H1 (cell line): ENCODE measurements around the gene MACROD2. TPM values are rescaled to one million over a fixed set of nuclear protein-coding genes. Genes with fewer than 3 reads are reported as not detected.

Experiments
- CTCF ChIA-PET: fragments of 300-600 bp; sonication (Branson Sonifier 250); formaldehyde crosslinking; loops from one replicate; lab custom pipeline; 2021; ENCODE audit not compliant: partially characterized antibody; lab: Charles Lee
- POLR2A ChIA-PET: fragments of 300-600 bp; sonication (Branson Sonifier 250); formaldehyde crosslinking; loops from one replicate; lab custom pipeline; 2021; ENCODE audit warnings: inconsistent platforms; ENCODE audit not compliant: partially characterized antibody; lab: Charles Lee
- DNase-seq, 2 experiments: peaks; one replicate each; pipeline versions ENCODE4 v3.0.0 to v3.0.0-alpha.2; 2010 to 2022; ENCODE audit warnings: low spot score in 2 of 2, low read depth in 1 of 2, mixed read lengths in 1 of 2
- FAIRE-seq: peaks from 2 replicates; lab custom pipeline; 2011; peaks lifted over from hg19 to GRCh38; lab: Jason Lieb, UNC
- H2AFZ ChIP-seq: 2 replicates; pipeline ENCODE4 v1.8.1; 2012; ENCODE audit warnings: low read length, inconsistent platforms
- H2AK5ac ChIP-seq: 2 replicates; pipeline ENCODE4 v1.6.1; 2013; ENCODE audit warnings: low read depth, low read length
- H2BK120ac ChIP-seq: replicated peaks from 2 replicates; pipeline ENCODE3; 2013; ENCODE audit warnings: low read depth, low read length, inconsistent platforms
- H2BK12ac ChIP-seq: 2 replicates; pipeline ENCODE4 v1.6.1; 2013; ENCODE audit warnings: low read depth, low read length
- H2BK15ac ChIP-seq: 2 replicates; pipeline ENCODE4 v1.6.1; 2013; ENCODE audit warnings: low read length
- H2BK20ac ChIP-seq: 2 replicates; pipeline ENCODE4 v1.6.1; 2013; ENCODE audit warnings: low read length
- H2BK5ac ChIP-seq: 2 replicates; pipeline ENCODE4 v1.6.1; 2013; ENCODE audit warnings: low read depth, low read length
- H3K14ac ChIP-seq: 2 replicates; pipeline ENCODE4 v1.6.1; 2013; ENCODE audit warnings: inconsistent platforms; ENCODE audit not compliant: insufficient read length
- H3K18ac ChIP-seq: 2 replicates; pipeline ENCODE4 v1.6.1; 2013; ENCODE audit warnings: low read length; ENCODE audit errors: extremely low read depth
- H3K23ac ChIP-seq: 2 replicates; pipeline ENCODE4 v1.6.1; 2013; ENCODE audit warnings: inconsistent platforms; ENCODE audit not compliant: insufficient read length
- H3K23me2 ChIP-seq: 2 replicates; pipeline ENCODE4 v1.6.1; 2013; ENCODE audit warnings: low read depth, low read length
- H3K27ac ChIP-seq: 2 replicates; pipeline ENCODE4 v1.6.1; 2011; ENCODE audit warnings: low read depth, low read length, inconsistent platforms
- H3K27me3 ChIP-seq, 4 experiments: replicated peaks in 1 of 4; 1 replicate in 1 of 4; 2 replicates in 3 of 4; pipeline versions ENCODE4 v1.6.1 to v1.8.1; 2011 to 2013; ENCODE audit warnings: low read length in 3 of 4, mild to moderate bottlenecking in 3 of 4, inconsistent platforms in 2 of 4, mixed read lengths in 2 of 4, moderate library complexity in 1 of 4; ENCODE audit not compliant: control insufficient read depth in 3 of 4, insufficient read depth in 3 of 4; ENCODE audit errors: extremely low read depth in 1 of 4
- H3K36me3 ChIP-seq, 4 experiments: 2 replicates each; pipeline versions ENCODE4 v1.6.1 to v1.8.1; 2011 to 2013; ENCODE audit warnings: mild to moderate bottlenecking in 4 of 4, low read length in 3 of 4, moderate library complexity in 2 of 4, control low read depth in 1 of 4, inconsistent platforms in 1 of 4; ENCODE audit not compliant: insufficient read depth in 4 of 4, control insufficient read depth in 2 of 4
- H3K4ac ChIP-seq: replicated peaks from 2 replicates; pipeline ENCODE3; 2013; ENCODE audit warnings: low read length, low read depth, mixed read lengths, inconsistent platforms; ENCODE audit not compliant: insufficient read length
- H3K4me1 ChIP-seq, 4 experiments: replicated peaks in 1 of 4; 1 replicate in 1 of 4; 2 replicates in 3 of 4; pipeline versions ENCODE4 v1.6.1 to v1.8.1; 2011 to 2013; ENCODE audit warnings: low read length in 3 of 4, inconsistent platforms in 2 of 4, mixed read lengths in 1 of 4; ENCODE audit not compliant: insufficient read depth in 4 of 4, control insufficient read depth in 3 of 4
- H3K4me2 ChIP-seq, 2 experiments: 2 replicates each; pipeline versions ENCODE4 v1.6.1 to v1.8.1; 2011 to 2013; ENCODE audit warnings: low read depth in 2 of 2, low read length in 2 of 2, control low read depth in 1 of 2, inconsistent platforms in 1 of 2, mild to moderate bottlenecking in 1 of 2; ENCODE audit not compliant: insufficient read depth in 1 of 2
- H3K4me3 ChIP-seq, 4 experiments: fragments of 200-600, 300-600 bp in 1 of 4; sonication (generic), shearing (Covaris generic), sonication (Bioruptor Twin) in 1 of 4; 2 replicates each; pipeline versions ENCODE4 v1.5.1 to v1.8.1; 2011 to 2016; ENCODE audit warnings: low read length in 4 of 4, low read depth in 3 of 4, control low read depth in 2 of 4, inconsistent platforms in 2 of 4, mild to moderate bottlenecking in 2 of 4, mixed read lengths in 1 of 4, moderate library complexity in 1 of 4; ENCODE audit not compliant: insufficient read depth in 2 of 4; ENCODE audit errors: extremely low read depth in 1 of 4
- H3K56ac ChIP-seq: replicated peaks from 2 replicates; pipeline ENCODE3; 2013; ENCODE audit warnings: low read depth, mild to moderate bottlenecking, mixed read lengths, low read length, inconsistent platforms; ENCODE audit not compliant: insufficient read length
- H3K79me1 ChIP-seq: 2 replicates; pipeline ENCODE4 v1.6.1; 2013; ENCODE audit warnings: low read depth, low read length, control low read depth
- H3K79me2 ChIP-seq, 2 experiments: 2 replicates each; pipeline versions ENCODE4 v1.6.1 to v1.8.1; 2012 to 2013; ENCODE audit warnings: low read length in 2 of 2, mild to moderate bottlenecking in 2 of 2, inconsistent platforms in 1 of 2; ENCODE audit not compliant: insufficient read depth in 2 of 2, control insufficient read depth in 1 of 2
- H3K9ac ChIP-seq, 4 experiments: replicated peaks in 1 of 4; 1 replicate in 1 of 4; 2 replicates in 3 of 4; pipeline versions ENCODE4 v1.6.1 to v1.8.1; 2011 to 2013; ENCODE audit warnings: low read depth in 3 of 4, low read length in 3 of 4, control low read depth in 2 of 4, mild to moderate bottlenecking in 2 of 4, moderate library complexity in 2 of 4, inconsistent platforms in 1 of 4; ENCODE audit errors: extremely low read depth in 1 of 4
- H3K9me3 ChIP-seq, 2 experiments: 2 replicates each; pipeline versions ENCODE4 v1.6.1 to v1.8.1; 2012 to 2013; ENCODE audit warnings: mild to moderate bottlenecking in 2 of 2, moderate library complexity in 2 of 2, control low read depth in 1 of 2, inconsistent platforms in 1 of 2, low read depth in 1 of 2, low read length in 1 of 2, mixed read lengths in 1 of 2; ENCODE audit not compliant: insufficient read depth in 2 of 2
- H4K20me1 ChIP-seq, 2 experiments: replicated peaks in 1 of 2; 2 replicates each; pipeline versions ENCODE3 to v1.8.1; 2011 to 2013; ENCODE audit warnings: inconsistent platforms in 2 of 2, low read length in 2 of 2, mild to moderate bottlenecking in 1 of 2; ENCODE audit not compliant: insufficient read depth in 2 of 2, control insufficient read depth in 1 of 2
- H4K5ac ChIP-seq: 2 replicates; pipeline ENCODE4 v1.6.1; 2013; ENCODE audit warnings: low read length, low read depth, mixed read lengths, inconsistent platforms; ENCODE audit not compliant: insufficient read length
- H4K8ac ChIP-seq: 2 replicates; pipeline ENCODE4 v1.8.0; 2013; ENCODE audit warnings: mild to moderate bottlenecking, moderate library complexity, low read length, inconsistent platforms; ENCODE audit not compliant: insufficient read depth; ENCODE audit errors: extremely low read depth
- H4K91ac ChIP-seq: replicated peaks from 2 replicates; pipeline ENCODE3; 2013; ENCODE audit warnings: low read length, mixed read lengths, inconsistent platforms; ENCODE audit not compliant: insufficient read length
- BACH1 ChIP-seq: IDR thresholded peaks from 2 replicates; pipeline ENCODE4 v1.6.1; 2012; ENCODE audit warnings: low read length, improper control_type of control experiment
- YY1 ChIP-seq: IDR thresholded peaks from 2 replicates; pipeline ENCODE4 v1.6.1; 2011; ENCODE audit warnings: low read depth, mild to moderate bottlenecking, low read length
- polyA plus RNA-seq, 7 experiments: library from polyadenylated mRNA; depleted of rRNA in 3 of 7; stranded (reverse) in 5 of 7; unstranded in 2 of 7; fragments of >200 nt in 5 of 7; fragments of 200-250 nt in 2 of 7; gene quantifications; 1 replicate in 5 of 7; 2 replicates in 1 of 7; 4 replicates in 1 of 7; pipeline versions ENCODE4 v1.2.1 to v1.2.3, GENCODE V29; 2011 to 2013; ENCODE audit warnings: missing spikeins in 2 of 7, mixed read lengths in 2 of 7
- total RNA-seq: library from RNA; stranded (reverse); fragmentation: NEBNext Ultra II Directional; extraction: Animal tissue kit (Norgen Biotek cat#: 25700); gene quantifications from 2 replicates; pipeline ENCODE4 v1.2.1, GENCODE V29; 2021

Gene MACROD2
- total and polyA plus RNA-seq, 2 of the 8 experiments (the other 6 are each of a cell fraction or from before 2014, with no cell fraction given) = 0.70 to 3.9 TPM

DNA sequence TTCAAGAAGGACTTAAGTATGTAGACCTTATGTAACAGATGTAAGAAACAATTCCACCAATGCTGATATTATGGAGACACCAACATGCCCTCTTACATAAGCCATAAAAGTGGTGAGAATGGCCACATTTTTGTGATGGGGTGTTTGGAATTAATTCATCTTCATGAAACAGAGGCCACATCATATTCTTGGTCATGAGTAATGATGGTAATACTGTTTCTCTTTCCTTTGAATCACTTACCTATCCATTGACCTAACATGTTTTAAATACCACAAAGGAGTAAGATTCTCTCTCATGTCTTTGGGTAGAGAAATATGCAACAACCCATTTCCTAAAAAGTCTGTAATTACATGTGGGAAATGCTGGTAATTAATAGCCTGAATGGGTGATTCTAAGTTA lies 887.5 kb downstream of the MACROD2 start:
- H2BK5ac ChIP-seq = no peak overlapping the region
- ChIA-PET CTCF (no interaction called here), POLR2A (no interaction called here)
- no peaks in the 10 kb centered on the region for H3K23me2 ChIP-seq
- H2BK15ac ChIP-seq = no peak overlapping the region
- no peak for FAIRE-seq
- H3K18ac ChIP-seq = no peak overlapping the region
- H2AK5ac ChIP-seq = no peak overlapping the region
- TF ChIP-seq YY1 (no peak), BACH1 (no peak)
- H3K4ac ChIP-seq = no peak overlapping the region
- no peak overlapping the region for H3K56ac ChIP-seq
- no peak overlapping the region for H3K4me3 ChIP-seq
- H3K27ac ChIP-seq = no peak overlapping the region
- no peaks in the 10 kb centered on the region for H3K36me3 ChIP-seq
- H4K20me1 ChIP-seq = no peaks in the 10 kb centered on the region
- no peak overlapping the region for H2BK12ac ChIP-seq
- no peaks in the 10 kb centered on the region for H3K79me1 ChIP-seq
- H2BK120ac ChIP-seq = no peak overlapping the region
- H2BK20ac ChIP-seq = no peak overlapping the region
- no peak overlapping the region for H2AFZ ChIP-seq
- H3K4me1 ChIP-seq = no peaks in the 10 kb centered on the region
- H3K4me2 ChIP-seq = no peak overlapping the region
- DNase-seq = no peak
- H3K27me3 ChIP-seq = no peaks in the 10 kb centered on the region
- no peak overlapping the region for H3K9ac ChIP-seq
- H4K8ac ChIP-seq = no peak overlapping the region
- no peak overlapping the region for H3K23ac ChIP-seq
- H3K14ac ChIP-seq = no peak overlapping the region
- no peaks in the 10 kb centered on the region for H3K9me3 ChIP-seq
- H4K5ac ChIP-seq = no peak overlapping the region
- H4K91ac ChIP-seq = no peak overlapping the region
- H3K79me2 ChIP-seq = no peaks in the 10 kb centered on the region
